Measurements from ENCODE around the gene CNTNAP2. TPM values are rescaled to one million over a fixed set of nuclear protein-coding genes. Genes with fewer than 3 reads are reported as not detected.
"Not testable (repeated sequence)": the region's sequence is repeated elsewhere in the genome, so short reads cannot be mapped to it uniquely, and the experiment has no call there.

CNTNAP2 gene
- total RNA-seq, 3 donors from 2014 or later (not counting 1 experiment from before 2014, with no cell fraction given): 0.18 to 1.1 TPM; not detected in 1

DNA sequence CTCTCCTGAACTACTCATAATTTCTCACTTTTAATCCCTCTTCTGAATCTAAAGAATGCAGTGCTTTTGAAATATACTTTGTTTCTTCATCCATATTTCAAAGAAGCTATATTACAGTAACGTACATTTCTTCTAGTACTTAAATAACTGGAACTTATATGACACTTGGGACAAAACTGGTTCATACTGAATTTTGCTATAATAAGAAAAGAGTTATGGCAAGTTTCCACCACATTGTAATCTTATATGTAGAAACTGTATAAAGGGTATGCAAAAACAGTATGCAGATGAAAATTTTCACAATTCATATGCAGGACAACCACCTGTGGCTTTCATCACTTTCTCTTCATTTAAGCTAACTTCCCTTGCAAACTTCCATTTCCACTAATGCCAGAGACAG is 785.7 kb downstream of the CNTNAP2 start:
- no peak for DNase-seq
- H3K4me3 Mint-ChIP-seq: no peak overlapping the region
- no peaks in the 10 kb centered on the region for H3K27me3 Mint-ChIP-seq (ENCODE audit: low read depth in 2 of 2)
- no peak overlapping the region for H3K27ac Mint-ChIP-seq
- no CpG with 5 or more reads among the region's 1 CpG for WGBS (ENCODE audit: insufficient coverage)
- no peaks in the 10 kb centered on the region for H3K4me1 Mint-ChIP-seq
- H3K27ac ChIP-seq (ENCODE audit: low read length): no peak overlapping the region
- no peak overlapping the region for H3K4me3 ChIP-seq (ENCODE audit: low read length)
- TF ChIP-seq, protein P1, sequence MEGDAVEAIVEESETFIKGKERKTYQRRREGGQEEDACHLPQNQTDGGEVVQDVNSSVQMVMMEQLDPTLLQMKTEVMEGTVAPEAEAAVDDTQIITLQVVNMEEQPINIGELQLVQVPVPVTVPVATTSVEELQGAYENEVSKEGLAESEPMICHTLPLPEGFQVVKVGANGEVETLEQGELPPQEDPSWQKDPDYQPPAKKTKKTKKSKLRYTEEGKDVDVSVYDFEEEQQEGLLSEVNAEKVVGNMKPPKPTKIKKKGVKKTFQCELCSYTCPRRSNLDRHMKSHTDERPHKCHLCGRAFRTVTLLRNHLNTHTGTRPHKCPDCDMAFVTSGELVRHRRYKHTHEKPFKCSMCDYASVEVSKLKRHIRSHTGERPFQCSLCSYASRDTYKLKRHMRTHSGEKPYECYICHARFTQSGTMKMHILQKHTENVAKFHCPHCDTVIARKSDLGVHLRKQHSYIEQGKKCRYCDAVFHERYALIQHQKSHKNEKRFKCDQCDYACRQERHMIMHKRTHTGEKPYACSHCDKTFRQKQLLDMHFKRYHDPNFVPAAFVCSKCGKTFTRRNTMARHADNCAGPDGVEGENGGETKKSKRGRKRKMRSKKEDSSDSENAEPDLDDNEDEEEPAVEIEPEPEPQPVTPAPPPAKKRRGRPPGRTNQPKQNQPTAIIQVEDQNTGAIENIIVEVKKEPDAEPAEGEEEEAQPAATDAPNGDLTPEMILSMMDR (IDR thresholded peaks at IDR 0.05): no peak
- no peak for ATAC-seq
- H3K36me3 Mint-ChIP-seq: no peaks in the 10 kb centered on the region
- intact Hi-C loops (cut with micrococcal nuclease): no loop called here
- no peaks in the 10 kb centered on the region for H3K36me3 ChIP-seq (ENCODE audit: control insufficient read depth, insufficient read depth, low read length)
- H3K4me1 ChIP-seq (ENCODE audit: control insufficient read depth, insufficient read depth, low read length): no peaks in the 10 kb centered on the region
- H3K27me3 ChIP-seq (ENCODE audit: control insufficient read depth, insufficient read depth, low read length): no peaks in the 10 kb centered on the region
- peaks cover 7% of the 10 kb centered on the region for H3K9me3 ChIP-seq (ENCODE audit: control insufficient read depth, insufficient read depth, low read length)
- peaks cover 12 to 15% of the 10 kb centered on the region in 2 donors for H3K9me3 Mint-ChIP-seq

DNA sequence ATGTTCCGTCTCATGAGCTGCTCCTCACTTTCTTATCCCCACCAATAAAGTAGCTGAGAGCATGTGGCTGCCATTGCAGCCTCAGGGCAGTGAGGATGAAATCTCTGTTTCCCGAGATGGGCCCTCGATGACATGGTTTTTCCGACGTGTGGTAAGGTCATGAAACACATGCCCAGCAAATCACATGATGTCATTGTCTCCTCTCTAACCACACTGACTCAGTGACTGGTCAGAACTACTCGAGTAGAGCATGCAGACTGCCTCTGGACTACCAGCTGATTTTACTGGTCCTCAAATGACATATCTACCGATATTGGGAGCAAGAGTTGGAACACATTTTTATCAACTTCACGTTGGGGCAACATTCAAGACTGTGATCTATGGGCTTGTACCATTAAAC is 786.1 kb downstream of the CNTNAP2 start:
- H3K9me3 ChIP-seq (ENCODE audit: control insufficient read depth, insufficient read depth, low read length): peaks cover 7% of the 10 kb centered on the region
- TF ChIP-seq, protein P1 (IDR thresholded peaks at IDR 0.05): no peak
- no peak overlapping the region for H3K27ac ChIP-seq (ENCODE audit: low read length)
- DNase-seq: no peak
- 88% methylated on average over 8 of the region's 8 CpGs for WGBS (ENCODE audit: insufficient coverage)
- no peaks in the 10 kb centered on the region for H3K27me3 ChIP-seq (ENCODE audit: control insufficient read depth, insufficient read depth, low read length)
- H3K9me3 Mint-ChIP-seq: peaks cover 12 to 15% of the 10 kb centered on the region in 2 donors
- H3K36me3 Mint-ChIP-seq: no peaks in the 10 kb centered on the region
- intact Hi-C loops (cut with micrococcal nuclease): no loop called here
- no peak overlapping the region for H3K4me3 Mint-ChIP-seq
- no peak overlapping the region for H3K27ac Mint-ChIP-seq
- ATAC-seq: no peak
- no peak overlapping the region for H3K4me3 ChIP-seq (ENCODE audit: low read length)
- H3K27me3 Mint-ChIP-seq (ENCODE audit: low read depth in 2 of 2): no peaks in the 10 kb centered on the region
- no peaks in the 10 kb centered on the region for H3K36me3 ChIP-seq (ENCODE audit: control insufficient read depth, insufficient read depth, low read length)
- no peaks in the 10 kb centered on the region for H3K4me1 Mint-ChIP-seq
- H3K4me1 ChIP-seq (ENCODE audit: control insufficient read depth, insufficient read depth, low read length): no peaks in the 10 kb centered on the region

DNA sequence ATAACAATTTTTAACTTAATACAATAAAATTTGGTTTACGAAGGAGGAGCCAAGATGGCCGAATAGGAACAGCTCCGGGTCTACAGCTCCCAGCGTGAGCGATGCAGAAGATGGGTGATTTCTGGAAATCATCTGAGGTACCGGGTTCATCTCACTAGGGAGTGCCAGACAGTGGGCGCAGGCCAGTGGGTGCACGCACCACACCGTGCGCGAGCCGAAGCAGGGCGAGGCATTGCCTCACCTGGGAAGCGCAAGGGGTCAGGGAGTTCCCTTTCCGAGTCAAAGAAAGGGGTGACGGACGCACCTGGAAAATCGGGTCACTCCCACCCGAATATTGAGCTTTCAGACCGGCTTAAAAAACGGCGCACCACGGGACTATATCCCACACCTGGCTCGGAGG is 789.1 kb downstream of the CNTNAP2 start:
- H3K4me3 Mint-ChIP-seq; H3K4me3 ChIP-seq (ENCODE audit: low read length); H3K4me1 ChIP-seq (ENCODE audit: control insufficient read depth, insufficient read depth, low read length); H3K9me3 Mint-ChIP-seq; H3K27ac Mint-ChIP-seq; ATAC-seq; H3K36me3 Mint-ChIP-seq; H3K27ac ChIP-seq (ENCODE audit: low read length); intact Hi-C loops (cut with micrococcal nuclease); H3K27me3 Mint-ChIP-seq (ENCODE audit: low read depth in 2 of 2); H3K36me3 ChIP-seq (ENCODE audit: control insufficient read depth, insufficient read depth, low read length); H3K4me1 Mint-ChIP-seq; H3K27me3 ChIP-seq (ENCODE audit: control insufficient read depth, insufficient read depth, low read length); H3K9me3 ChIP-seq (ENCODE audit: control insufficient read depth, insufficient read depth, low read length); DNase-seq: not testable (repeated sequence)
- WGBS (ENCODE audit: insufficient coverage): 97% methylated on average over 20 of the region's 24 CpGs

GRCh38 chr7:146922782-146923181 is 806.2 kb downstream of the CNTNAP2 start:
- no peaks in the 10 kb centered on the region for H3K36me3 ChIP-seq (ENCODE audit: control insufficient read depth, insufficient read depth, low read length)
- Mint-ChIP-seq H3K27ac (no peak overlapping the region), H3K4me3 (no peak overlapping the region), H3K27me3 (ENCODE audit: low read depth in 2 of 2) (no peaks in the 10 kb centered on the region), H3K9me3 (peaks cover 11 to 16% of the 10 kb centered on the region in 2 donors), H3K36me3 (no peaks in the 10 kb centered on the region), H3K4me1 (no peaks in the 10 kb centered on the region)
- no peak overlapping the region for H3K4me3 ChIP-seq (ENCODE audit: low read length)
- H3K27me3 ChIP-seq (ENCODE audit: control insufficient read depth, insufficient read depth, low read length): no peaks in the 10 kb centered on the region
- peaks cover 11% of the 10 kb centered on the region for H3K9me3 ChIP-seq (ENCODE audit: control insufficient read depth, insufficient read depth, low read length)
- no peak for ATAC-seq
- no peaks in the 10 kb centered on the region for H3K4me1 ChIP-seq (ENCODE audit: control insufficient read depth, insufficient read depth, low read length)
- H3K27ac ChIP-seq (ENCODE audit: low read length): no peak overlapping the region
- no peak for DNase-seq
- TF ChIP-seq, protein P1 (IDR thresholded peaks at IDR 0.05): no peak
- 100% methylated on average over 1 of the region's 2 CpGs for WGBS (ENCODE audit: insufficient coverage)
- intact Hi-C loops (cut with micrococcal nuclease): no loop called here

All from natural killer cell (primary cell).